ENCODE measurements around the gene HSBP1. TPM values are rescaled to one million over a fixed set of nuclear protein-coding genes. Genes with fewer than 3 reads are reported as not detected.

The HSBP1 gene
- total and polyA plus RNA-seq, 8 donors = 8.5 to 60.5 (median 35.2) TPM

- WGBS, 5 donors = 85 to 94% (median 91%) methylated on average over 5 of the region's 5 CpGs
- H3K27ac ChIP-seq = peak overlapping the region in 2 of 5 donors; percentile 31 to 72
Measured at GRCh38 chr16:83804366-83804765, 3.4 kb upstream of the HSBP1 start.

GRCh38 chr16:83806036-83806435 lies 1.7 kb upstream of the HSBP1 start:
- no peaks in the 10 kb centered on the region for H3K9me3 ChIP-seq
- WGBS, 5 donors = 53 to 67% (median 61%) methylated on average over 5 of the region's 5 CpGs
- no peaks in the 10 kb centered on the region for H3K27me3 ChIP-seq
- no peak for DNase-seq
- TF ChIP-seq POLR2AphosphoS5 (IDR thresholded peaks at IDR 0.05) = no peak
- TF ChIP-seq CTCF (IDR thresholded peaks at IDR 0.05) = no peak
- no peak for TF ChIP-seq EP300 (IDR thresholded peaks at IDR 0.05)
- no peak for TF ChIP-seq POLR2A (IDR thresholded peaks at IDR 0.05)
- H3K36me3 ChIP-seq = peaks cover 0 to 16% (median 6%) of the 10 kb centered on the region in 4 donors
- peaks cover 19 to 58% (median 43%) of the 10 kb centered on the region in 4 donors for H3K4me1 ChIP-seq
- intact Hi-C loops (cut with DNase I; ENCODE audit: low total_unique reads) = no loop called here
- no peak overlapping the region for H3K4me3 ChIP-seq
- H3K27ac ChIP-seq = peak overlapping the region in 2 of 5 donors; percentile 46 to 63

More at GRCh38 chr16:83804366-83804765, 3.4 kb upstream of the HSBP1 start:
- intact Hi-C loops (cut with DNase I; ENCODE audit: low total_unique reads) = no loop called here
- H3K4me1 ChIP-seq = peaks cover 13 to 41% (median 27%) of the 10 kb centered on the region in 4 donors
- peaks cover 0 to under 1% (median 0%) of the 10 kb centered on the region in 3 donors for H3K27me3 ChIP-seq
- no peak overlapping the region for H3K4me3 ChIP-seq
- no peaks in the 10 kb centered on the region for H3K36me3 ChIP-seq
- H3K9me3 ChIP-seq = no peaks in the 10 kb centered on the region
- peak in 1 of 2 donors; percentile 54 for DNase-seq
- no peak for TF ChIP-seq POLR2A (IDR thresholded peaks at IDR 0.05)
- TF ChIP-seq CTCF (IDR thresholded peaks at IDR 0.05) = no peak
- TF ChIP-seq POLR2AphosphoS5 (IDR thresholded peaks at IDR 0.05) = no peak
- TF ChIP-seq EP300 (IDR thresholded peaks at IDR 0.05) = no peak

- peaks cover 19 to 63% (median 46%) of the 10 kb centered on the region in 4 donors for H3K4me1 ChIP-seq
- no peak overlapping the region for H3K4me3 ChIP-seq
- H3K27me3 ChIP-seq = no peaks in the 10 kb centered on the region
- WGBS, 5 donors = 90 to 95% (median 94%) methylated on average over 6 of the region's 6 CpGs
- no peak for TF ChIP-seq POLR2A (IDR thresholded peaks at IDR 0.05)
- TF ChIP-seq POLR2AphosphoS5 (IDR thresholded peaks at IDR 0.05) = no peak
- no peak for TF ChIP-seq EP300 (IDR thresholded peaks at IDR 0.05)
- no peak for TF ChIP-seq CTCF (IDR thresholded peaks at IDR 0.05)
- no peak for DNase-seq
- intact Hi-C loops (cut with DNase I; ENCODE audit: low total_unique reads) = no loop called here
- H3K36me3 ChIP-seq = peaks cover 2 to 21% (median 10%) of the 10 kb centered on the region in 4 donors
- no peaks in the 10 kb centered on the region for H3K9me3 ChIP-seq
- peak overlapping the region in 3 of 5 donors; percentile 86 to 96 (median 88) for H3K27ac ChIP-seq
Measured at GRCh38 chr16:83806731-83807130, 1.0 kb upstream of the HSBP1 start.

- DNase-seq = no peak
- Histone ChIP-seq H3K4me1 (peaks cover 17 to 62% (median 45%) of the 10 kb centered on the region in 4 donors), H3K4me3 (peak overlapping the region; percentile 71 to 100 (median 84)), H3K27ac (peak overlapping the region; percentile 44 to 96 (median 86)), H3K27me3 (no peaks in the 10 kb centered on the region), H3K36me3 (peaks cover 2 to 27% (median 16%) of the 10 kb centered on the region in 4 donors), H3K9me3 (no peaks in the 10 kb centered on the region)
- intact Hi-C loops (cut with DNase I; ENCODE audit: low total_unique reads) = no loop called here
- 86 to 94% (median 89%) methylated on average over 8 of the region's 8 CpGs for WGBS, 5 donors
- TF ChIP-seq POLR2A (IDR thresholded peaks at IDR 0.05) (no peak), CTCF (IDR thresholded peaks at IDR 0.05) (no peak), EP300 (IDR thresholded peaks at IDR 0.05) (no peak), POLR2AphosphoS5 (IDR thresholded peaks at IDR 0.05) (no peak)
Measured at GRCh38 chr16:83807327-83807709, 460 bp upstream of the HSBP1 start.

Data from stomach (tissue), 9 donors.